ENCODE measurements around the gene VWA2. TPM values are rescaled to one million over a fixed set of nuclear protein-coding genes. Genes with fewer than 3 reads are reported as not detected.

The VWA2 gene
- total RNA-seq, 1 experiment from 2014 or later: 1.6 TPM

DNA sequence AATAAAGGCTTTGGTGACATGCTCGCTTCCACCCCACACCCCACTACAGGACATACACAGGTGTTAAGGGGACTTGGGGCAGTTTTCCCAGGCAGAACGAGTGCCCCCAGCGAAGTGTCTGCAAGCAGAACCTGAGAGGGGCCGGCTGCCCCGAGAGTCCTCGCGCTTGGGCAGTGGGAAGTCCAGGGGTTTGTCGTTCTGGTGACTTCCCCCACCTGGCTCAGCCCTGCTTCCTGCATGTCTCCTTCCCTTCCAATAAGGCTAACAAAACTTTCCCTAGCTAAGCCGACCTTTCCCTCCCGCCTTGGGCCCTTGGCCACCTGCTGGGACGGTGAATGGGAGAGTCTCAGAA lies 916 bp downstream of the VWA2 start:
- H3K27ac Mint-ChIP-seq: no peak overlapping the region
- Histone ChIP-seq H3T11ph (ENCODE audit: low read length) (no peak overlapping the region), H2AFZ (ENCODE audit: low read length) (no peak overlapping the region), H4K5ac (ENCODE audit: insufficient read length, low read depth, low read length) (no peak overlapping the region), H3K79me1 (ENCODE audit: insufficient read depth, low read depth, low read length, poor library complexity, severe bottlenecking) (no peaks in the 10 kb centered on the region), H3K79me2 (ENCODE audit: insufficient read depth, low read length) (no peaks in the 10 kb centered on the region), H2BK15ac (ENCODE audit: low read depth, low read length) (no peak overlapping the region), H3K56ac (ENCODE audit: insufficient read length, low read depth, low read length) (no peak overlapping the region), H2BK120ac (ENCODE audit: low read depth, low read length, poor library complexity, severe bottlenecking) (no peak overlapping the region), H4K20me1 (ENCODE audit: control insufficient read depth, insufficient read depth, insufficient read length) (no peaks in the 10 kb centered on the region), H4K8ac (replicated peaks; ENCODE audit: insufficient read length, low read depth, low read length) (no peak overlapping the region), H3K9ac (ENCODE audit: extremely low read depth, insufficient read length, low read length) (no peak overlapping the region), H2BK5ac (ENCODE audit: insufficient read length, low read length) (no peak overlapping the region), H3K9me3 (ENCODE audit: control insufficient read depth, low read depth, low read length) (no peaks in the 10 kb centered on the region), H4K91ac (ENCODE audit: insufficient read length, low read depth, low read length) (no peak overlapping the region), H2BK12ac (ENCODE audit: insufficient read length, low read depth, low read length) (no peak overlapping the region), H3K4me1 (ENCODE audit: insufficient read depth, low read length) (no peaks in the 10 kb centered on the region), H3K4me2 (ENCODE audit: insufficient read depth, insufficient read length, low read length) (peak overlapping the region; percentile 74), H3K18ac (ENCODE audit: insufficient read length, low read depth, low read length) (no peak overlapping the region), H3K4ac (ENCODE audit: low read depth, low read length) (no peak overlapping the region), H3K23me2 (ENCODE audit: insufficient read length, low read depth, low read length, poor library complexity, severe bottlenecking) (peaks cover 8% of the 10 kb centered on the region), H3K14ac (ENCODE audit: insufficient read depth, low read length) (no peak overlapping the region), H3K23ac (ENCODE audit: insufficient read length, low read depth, low read length) (no peak overlapping the region), H2AK5ac (ENCODE audit: insufficient read length, low read length) (no peak overlapping the region), H2BK20ac (ENCODE audit: low read depth, low read length, poor library complexity, severe bottlenecking) (no peak overlapping the region), H3K27me3 (ENCODE audit: insufficient read depth, low read length) (no peaks in the 10 kb centered on the region; the same call in 1 of the 2 replicates), H3K27ac (ENCODE audit: insufficient read length, low read depth, low read length) (no peak overlapping the region)
- peak overlapping the region; percentile 65 to 79 for H3K4me3 Mint-ChIP-seq
- no CpG with 5 or more reads among the region's 11 CpGs for WGBS (ENCODE audit: extremely low coverage, insufficient read length, low lambda C conversion rate)
- no peaks in the 10 kb centered on the region for H3K36me3 Mint-ChIP-seq (ENCODE audit: insufficient read depth in 1 of 3, low read depth in 3 of 3)
- H3K4me1 Mint-ChIP-seq: peaks cover 9 to 17% of the 10 kb centered on the region in 2 experiments
- H3K9me3 Mint-ChIP-seq: 0 out of 5 replicates have a peak, but pooled peaks cover 0 to 3% of the 10 kb centered on the region in 2 experiments
- TF ChIP-seq, protein P1, sequence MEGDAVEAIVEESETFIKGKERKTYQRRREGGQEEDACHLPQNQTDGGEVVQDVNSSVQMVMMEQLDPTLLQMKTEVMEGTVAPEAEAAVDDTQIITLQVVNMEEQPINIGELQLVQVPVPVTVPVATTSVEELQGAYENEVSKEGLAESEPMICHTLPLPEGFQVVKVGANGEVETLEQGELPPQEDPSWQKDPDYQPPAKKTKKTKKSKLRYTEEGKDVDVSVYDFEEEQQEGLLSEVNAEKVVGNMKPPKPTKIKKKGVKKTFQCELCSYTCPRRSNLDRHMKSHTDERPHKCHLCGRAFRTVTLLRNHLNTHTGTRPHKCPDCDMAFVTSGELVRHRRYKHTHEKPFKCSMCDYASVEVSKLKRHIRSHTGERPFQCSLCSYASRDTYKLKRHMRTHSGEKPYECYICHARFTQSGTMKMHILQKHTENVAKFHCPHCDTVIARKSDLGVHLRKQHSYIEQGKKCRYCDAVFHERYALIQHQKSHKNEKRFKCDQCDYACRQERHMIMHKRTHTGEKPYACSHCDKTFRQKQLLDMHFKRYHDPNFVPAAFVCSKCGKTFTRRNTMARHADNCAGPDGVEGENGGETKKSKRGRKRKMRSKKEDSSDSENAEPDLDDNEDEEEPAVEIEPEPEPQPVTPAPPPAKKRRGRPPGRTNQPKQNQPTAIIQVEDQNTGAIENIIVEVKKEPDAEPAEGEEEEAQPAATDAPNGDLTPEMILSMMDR (conservative IDR thresholded peaks at IDR 0.05): no peak
- peaks cover 63% of the 10 kb centered on the region for H3K27me3 Mint-ChIP-seq (ENCODE audit: low read depth)
- no peak for DNase-seq
